A673 (cell line): ENCODE results near the gene GGT5.

Source experiments
- EZH2 ChIP-seq: fragments of 200-600 bp; sonication (generic); IDR thresholded peaks from 2 replicates; pipeline ENCODE4 v1.6.1; 2017; ENCODE audit warnings: borderline replicate concordance, low read depth, mild to moderate bottlenecking, mixed read lengths, antibody characterized with exemption, low read length; ENCODE audit not compliant: poor library complexity, severe bottlenecking
- TF ChIP-seq, protein P1 (sequence below): fragments of 300-800, 200-600 bp; sonication (generic); conservative IDR thresholded peaks from 2 replicates; pipeline ENCODE4 v1.5.1; 2017; ENCODE audit warnings: low read depth, mild to moderate bottlenecking, antibody characterized with exemption, low read length, moderate library complexity, mixed read lengths

DNA sequence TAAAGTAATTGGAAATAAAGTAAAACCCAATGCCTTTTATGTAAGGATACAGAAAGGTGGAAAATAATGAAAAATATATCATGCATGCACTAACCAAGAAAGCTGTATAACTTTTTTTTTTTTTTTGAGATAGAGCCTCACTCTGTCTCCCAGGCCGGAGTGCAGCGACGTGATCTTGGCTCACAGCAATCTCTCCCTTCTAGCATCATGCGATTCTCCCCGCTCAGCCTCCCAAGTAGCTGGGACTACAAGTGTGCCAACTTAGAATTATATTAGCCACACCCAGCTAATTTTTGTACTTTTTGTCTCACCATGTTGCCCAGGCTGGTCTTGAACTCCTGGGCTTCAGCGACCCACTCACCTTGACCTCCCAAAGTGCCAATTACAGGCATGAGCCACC lies 4.5 kb downstream of the GGT5 start:
- TF ChIP-seq, protein P1, sequence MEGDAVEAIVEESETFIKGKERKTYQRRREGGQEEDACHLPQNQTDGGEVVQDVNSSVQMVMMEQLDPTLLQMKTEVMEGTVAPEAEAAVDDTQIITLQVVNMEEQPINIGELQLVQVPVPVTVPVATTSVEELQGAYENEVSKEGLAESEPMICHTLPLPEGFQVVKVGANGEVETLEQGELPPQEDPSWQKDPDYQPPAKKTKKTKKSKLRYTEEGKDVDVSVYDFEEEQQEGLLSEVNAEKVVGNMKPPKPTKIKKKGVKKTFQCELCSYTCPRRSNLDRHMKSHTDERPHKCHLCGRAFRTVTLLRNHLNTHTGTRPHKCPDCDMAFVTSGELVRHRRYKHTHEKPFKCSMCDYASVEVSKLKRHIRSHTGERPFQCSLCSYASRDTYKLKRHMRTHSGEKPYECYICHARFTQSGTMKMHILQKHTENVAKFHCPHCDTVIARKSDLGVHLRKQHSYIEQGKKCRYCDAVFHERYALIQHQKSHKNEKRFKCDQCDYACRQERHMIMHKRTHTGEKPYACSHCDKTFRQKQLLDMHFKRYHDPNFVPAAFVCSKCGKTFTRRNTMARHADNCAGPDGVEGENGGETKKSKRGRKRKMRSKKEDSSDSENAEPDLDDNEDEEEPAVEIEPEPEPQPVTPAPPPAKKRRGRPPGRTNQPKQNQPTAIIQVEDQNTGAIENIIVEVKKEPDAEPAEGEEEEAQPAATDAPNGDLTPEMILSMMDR = no peak
- TF ChIP-seq EZH2 = no peak
